NCI-H748 (cell line): Measurements from ENCODE around the gene LTB.

ENCODE experiments used
- DNase-seq: peaks from one replicate; lab custom pipeline; 2025; ENCODE audit not compliant: unreplicated experiment; lab: John Stamatoyannopoulos, UW

Gene LTB

GRCh38 chr6:31582230-31582643 lies at the start of gene LTB:
LTB (minus strand) TSS chr6:31582424; CDS start chr6:31582417, 7 bp downstream.
- DNase-seq: no peak

GRCh38 chr6:31631681-31632278 lies 49.6 kb upstream of the LTB start:
- no peak for DNase-seq

- DNase-seq: no peak
Measured at GRCh38 chr6:31631209-31631608, 49.0 kb upstream of the LTB start.

- no peak for DNase-seq
Measured at GRCh38 chr6:31630177-31630934, 48.1 kb upstream of the LTB start.

GRCh38 chr6:31629014-31629413 lies 46.8 kb upstream of the LTB start:
- DNase-seq: no peak

GRCh38 chr6:31627690-31628287 lies 45.6 kb upstream of the LTB start:
- no peak for DNase-seq

- no peak for DNase-seq
Measured at GRCh38 chr6:31626952-31627351, 44.7 kb upstream of the LTB start.

- no peak for DNase-seq
Measured at GRCh38 chr6:31624070-31624469, 41.8 kb upstream of the LTB start.

GRCh38 chr6:31622684-31623091 lies 40.5 kb upstream of the LTB start:
- no peak for DNase-seq

- no peak for DNase-seq
Measured at GRCh38 chr6:31621991-31622390, 39.8 kb upstream of the LTB start.

- peak; percentile 23 for DNase-seq
Measured at GRCh38 chr6:31621320-31621939, 39.2 kb upstream of the LTB start.

GRCh38 chr6:31620586-31621319 lies 38.5 kb upstream of the LTB start, which contains the start of gene PRRC2A:
PRRC2A (plus strand) TSS chr6:31620715; CDS start chr6:31622790, 2,075 bp downstream.
- peak; percentile 91 for DNase-seq

- peak; percentile 100 for DNase-seq
Measured at GRCh38 chr6:31619805-31620585, 37.8 kb upstream of the LTB start.

- DNase-seq: no peak
Measured at GRCh38 chr6:31617010-31617409, 34.8 kb upstream of the LTB start.

GRCh38 chr6:31615748-31616147 lies 33.5 kb upstream of the LTB start:
- DNase-seq: no peak

- DNase-seq: no peak
Measured at GRCh38 chr6:31614684-31615578, 32.7 kb upstream of the LTB start, which contains the start of gene AIF1. AIF1 (plus strand) TSS chr6:31615234; CDS start chr6:31615330, 96 bp downstream.

GRCh38 chr6:31614075-31614619 lies 31.9 kb upstream of the LTB start:
- no peak for DNase-seq

- no peak for DNase-seq
Measured at GRCh38 chr6:31610968-31611367, 28.7 kb upstream of the LTB start.
